GM21529 (cell line): Measurements from ENCODE around the gene SMARCD3.

ENCODE experiments used
- ATAC-seq: cut with Tn5 transposase; IDR thresholded peaks from one replicate; pipeline ENCODE4 v1.9.1; 2021; ENCODE audit not compliant: unreplicated experiment

SMARCD3 gene

GRCh38 chr7:151248346-151249033, at the start of gene SMARCD3:
SMARCD3 (minus strand) TSS chr7:151248694; CDS start chr7:151248562, 132 bp downstream.
- no peak for ATAC-seq

- ATAC-seq, result no peak
Measured at GRCh38 chr7:151296202-151296992, 47.9 kb upstream of the SMARCD3 start.

GRCh38 chr7:151292850-151293249, 44.4 kb upstream of the SMARCD3 start:
- ATAC-seq, result no peak

- no peak for ATAC-seq
Measured at GRCh38 chr7:151291206-151291605, 42.7 kb upstream of the SMARCD3 start.

- no peak for ATAC-seq
Measured at GRCh38 chr7:151290355-151290760, 41.9 kb upstream of the SMARCD3 start.

GRCh38 chr7:151289891-151290290, 41.4 kb upstream of the SMARCD3 start:
- ATAC-seq, result no peak

- no peak for ATAC-seq
Measured at GRCh38 chr7:151286148-151286547, 37.7 kb upstream of the SMARCD3 start.

DNA sequence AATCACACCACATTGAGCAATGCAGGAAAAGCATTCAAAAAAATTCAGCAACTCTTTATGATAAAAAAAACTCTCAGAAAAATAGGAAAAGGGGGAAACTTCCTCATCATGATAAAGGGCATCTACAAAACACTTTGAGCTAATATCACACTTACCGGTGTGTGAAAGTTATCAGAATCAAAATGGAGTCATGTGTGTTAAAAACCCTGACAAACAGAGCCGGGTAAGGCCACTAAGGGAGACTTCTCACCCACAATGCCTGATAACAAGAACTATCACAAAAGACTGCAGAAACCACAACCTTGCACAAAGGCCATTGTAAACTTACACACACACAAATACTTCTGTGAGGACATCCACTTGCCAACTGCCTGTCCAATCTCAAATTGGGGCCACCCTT, 34.8 kb upstream of the SMARCD3 start:
- no peak for ATAC-seq

DNA sequence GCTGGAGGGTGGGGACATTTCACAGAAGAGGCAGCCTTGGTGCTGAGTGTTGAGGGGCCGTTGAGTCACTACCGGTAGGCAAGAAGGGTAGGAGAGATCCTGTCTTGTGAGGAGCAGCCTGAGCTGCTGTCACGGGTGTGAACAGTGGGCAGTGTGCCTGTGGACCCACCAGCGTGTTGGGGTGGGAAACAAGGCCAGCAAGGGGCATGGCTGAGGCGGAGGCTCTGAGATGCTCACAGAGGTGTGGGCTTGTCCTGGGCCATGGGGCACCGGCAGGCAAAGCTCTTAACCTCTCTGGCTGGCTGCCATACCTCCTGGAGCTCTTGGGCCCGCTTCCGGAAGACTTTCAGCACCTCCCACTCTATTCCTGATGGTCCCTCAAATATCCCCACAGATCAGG, 33.6 kb upstream of the SMARCD3 start:
- no peak for ATAC-seq

GRCh38 chr7:151281686-151282085, 33.2 kb upstream of the SMARCD3 start:
- ATAC-seq, result no peak

- ATAC-seq, result no peak
Measured at GRCh38 chr7:151280388-151281019, 32.0 kb upstream of the SMARCD3 start.

GRCh38 chr7:151279868-151280267, 31.4 kb upstream of the SMARCD3 start:
- ATAC-seq, result no peak

GRCh38 chr7:151278949-151279348, 30.5 kb upstream of the SMARCD3 start:
- no peak for ATAC-seq

GRCh38 chr7:151277631-151278030, 29.1 kb upstream of the SMARCD3 start:
- ATAC-seq, result no peak

GRCh38 chr7:151276666-151277590, 28.4 kb upstream of the SMARCD3 start:
- ATAC-seq, result peak; percentile 73

DNA sequence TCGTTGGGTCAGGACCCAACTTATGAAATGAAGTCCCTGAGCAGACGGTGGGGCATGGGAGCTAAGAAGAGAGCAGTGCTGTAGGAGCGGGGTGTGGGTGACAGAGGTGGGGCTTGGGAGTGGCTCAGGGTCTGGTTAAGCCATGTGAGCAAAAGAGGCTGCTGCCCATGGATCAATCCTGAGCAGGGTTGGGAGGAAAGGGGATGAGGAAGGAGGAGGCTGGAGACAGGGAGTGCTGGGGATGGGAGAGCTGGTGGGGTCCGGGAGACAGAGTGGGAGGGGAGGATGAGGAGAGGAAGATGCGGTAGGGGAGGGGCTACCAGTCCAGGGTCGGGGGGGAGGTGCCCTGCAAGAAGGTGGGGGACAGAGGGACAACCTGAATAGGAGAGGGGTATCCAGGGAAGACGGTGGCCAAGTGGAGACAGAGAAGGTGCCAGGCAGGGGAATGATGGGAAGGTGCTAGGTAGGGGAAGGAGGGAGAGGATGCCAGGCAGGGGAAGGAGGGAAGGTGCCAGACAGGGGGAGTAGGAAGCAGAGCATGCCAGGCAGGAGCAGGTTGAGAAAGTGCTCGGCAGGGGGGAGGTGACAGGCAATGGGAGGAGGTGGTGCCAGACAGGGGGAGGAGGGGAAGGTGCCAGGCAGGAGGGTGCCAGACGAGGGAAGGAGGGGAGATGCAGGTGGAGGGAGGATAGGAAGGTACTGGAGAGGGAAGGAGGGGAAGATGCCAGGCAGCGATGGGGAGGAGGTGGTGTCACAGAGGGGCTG, 27.5 kb upstream of the SMARCD3 start:
- no peak for ATAC-seq

DNA sequence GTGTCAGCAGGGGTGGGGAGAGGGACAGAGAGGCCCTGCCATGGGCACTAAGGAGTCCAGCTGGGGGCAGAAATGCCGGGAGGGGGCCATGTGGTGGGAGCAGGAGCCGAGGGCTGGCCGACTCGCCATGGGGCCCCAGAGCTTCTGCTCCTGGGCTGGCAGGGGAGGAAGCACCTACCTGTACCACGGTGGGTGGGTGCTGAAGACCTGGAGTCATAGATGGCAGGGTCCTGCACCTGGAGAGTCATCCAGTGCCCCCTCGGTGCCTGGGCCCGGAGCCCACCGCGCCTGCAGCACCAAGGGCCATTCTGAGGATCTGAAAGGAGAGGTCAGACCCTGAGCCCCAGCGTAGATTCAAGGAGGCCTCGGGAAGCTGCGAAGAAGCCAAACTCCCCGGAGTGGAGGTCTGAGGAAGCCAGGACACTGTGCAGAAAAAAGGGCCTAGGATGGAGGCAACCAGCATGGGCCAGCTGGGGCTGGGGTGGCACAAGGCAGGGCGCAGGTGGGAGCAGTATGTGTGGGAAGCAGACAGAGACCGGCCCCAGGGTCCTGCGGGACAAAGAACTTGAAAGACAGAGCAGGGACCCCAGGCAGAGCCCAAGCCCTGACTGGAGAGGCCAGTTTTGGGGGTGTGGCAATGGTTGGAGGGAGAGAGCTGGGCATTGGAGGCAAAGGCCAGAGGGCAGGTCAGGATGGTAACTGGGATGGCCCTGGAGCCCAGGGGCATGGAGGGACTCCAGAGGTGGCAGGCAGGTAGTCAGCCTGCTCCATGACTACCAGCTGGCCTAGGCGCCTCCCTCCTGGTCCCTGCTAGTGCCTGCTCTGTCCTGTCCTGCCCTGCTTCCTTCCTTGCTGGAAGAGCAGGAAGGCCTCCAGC, 26.7 kb upstream of the SMARCD3 start:
- no peak for ATAC-seq

DNA sequence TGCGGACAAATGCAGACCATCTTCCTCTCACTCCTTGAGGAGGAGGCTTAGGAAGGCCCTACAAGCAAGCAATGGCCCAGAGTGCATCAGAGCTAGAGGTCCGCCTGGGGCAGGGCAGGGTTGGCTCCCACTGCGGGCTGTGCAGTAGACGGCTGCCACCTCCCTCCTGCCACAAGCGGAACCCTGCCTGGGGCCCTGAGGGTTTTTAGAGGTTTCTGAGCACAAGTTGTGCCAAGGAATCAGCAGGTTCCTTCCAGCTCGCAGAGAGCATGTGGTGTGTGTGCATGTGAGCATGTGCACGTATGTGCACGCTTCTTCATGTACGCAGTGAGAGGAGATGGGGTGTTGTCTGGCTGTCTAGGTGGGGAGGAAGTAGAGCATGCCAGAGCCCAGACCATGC, 25.9 kb upstream of the SMARCD3 start:
- ATAC-seq, result no peak
